NCI-H2107 (cell line): Measurements from ENCODE around the gene COPS9.

Source experiments
- DNase-seq: peaks from one replicate; lab custom pipeline; 2025; lab: John Stamatoyannopoulos, UW

COPS9 gene

GRCh38 chr2:240107477-240107796 lies 28.7 kb downstream of the COPS9 start:
- DNase-seq: no peak

GRCh38 chr2:240106765-240107476 lies 29.2 kb downstream of the COPS9 start:
- DNase-seq: no peak

- DNase-seq: no peak
Measured at GRCh38 chr2:240105982-240106381, 30.1 kb downstream of the COPS9 start.

DNA sequence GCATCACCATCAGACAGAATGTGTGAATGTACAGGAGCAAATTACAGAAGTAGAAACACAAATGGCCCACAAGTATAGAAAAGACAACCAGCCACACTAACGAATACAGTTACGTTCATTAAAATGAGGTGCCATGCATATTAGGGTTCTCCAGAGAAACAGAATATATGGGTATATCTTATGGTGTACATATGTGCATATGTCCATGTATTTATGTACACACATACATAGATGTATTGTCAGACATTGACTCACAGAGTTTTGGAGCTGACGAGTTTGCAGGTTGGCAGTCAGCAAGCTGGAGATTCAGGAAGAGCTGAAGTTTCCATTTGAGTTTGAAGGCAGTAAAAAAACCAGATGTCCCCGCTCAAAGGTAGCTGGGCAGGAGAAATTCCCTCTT lies 33.0 kb downstream of the COPS9 start:
- DNase-seq: no peak

- DNase-seq: no peak
Measured at GRCh38 chr2:240098349-240098748, 37.8 kb downstream of the COPS9 start.

DNA sequence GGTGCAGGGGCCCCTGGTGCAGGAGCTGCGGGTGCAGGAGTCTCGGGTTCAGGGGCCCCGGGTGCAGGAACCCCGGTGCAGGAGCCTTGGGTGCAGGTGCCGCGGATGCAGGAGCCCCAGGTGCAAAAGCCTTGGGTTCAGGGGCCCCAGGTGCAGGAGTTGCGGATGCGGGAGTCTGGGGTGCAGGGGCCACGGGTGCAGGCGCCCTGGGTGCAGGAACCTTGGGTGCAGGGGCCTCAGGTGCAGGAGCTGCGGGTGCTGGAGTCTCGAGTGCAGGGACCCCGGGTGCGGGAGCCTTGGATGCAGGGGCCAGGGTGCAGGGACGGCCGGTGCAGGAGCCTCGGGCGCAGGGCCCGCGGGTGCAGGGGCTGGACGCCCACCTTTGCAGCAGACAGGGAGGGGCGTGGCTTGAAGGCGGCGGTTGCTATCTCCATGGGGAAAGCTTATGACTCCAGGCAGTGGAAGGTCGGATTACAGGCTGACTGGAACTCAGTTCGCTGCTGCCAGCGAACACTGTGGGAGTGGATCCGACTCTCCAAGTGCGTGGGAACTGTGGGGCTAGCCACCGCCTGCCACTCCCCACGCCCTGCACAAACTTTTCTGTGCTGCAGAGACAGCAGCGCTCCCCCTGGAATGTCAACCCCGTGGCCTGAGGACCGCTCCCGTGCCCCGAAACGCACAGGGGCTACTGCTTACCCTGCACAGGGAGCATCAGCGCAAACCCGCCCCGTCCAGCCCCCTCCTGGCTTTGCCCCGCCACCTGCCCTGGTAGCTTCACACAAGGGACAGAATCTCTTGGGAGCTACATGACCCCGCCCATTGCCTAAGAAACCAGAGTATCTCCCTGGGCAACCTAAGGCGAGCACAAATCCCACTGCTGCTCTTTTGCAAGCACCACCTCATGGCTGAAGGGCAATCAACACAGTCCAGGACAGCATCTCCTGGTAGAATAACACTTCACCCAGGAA lies 40.3 kb downstream of the COPS9 start:
- DNase-seq: no peak

GRCh38 chr2:240089306-240089705 lies 46.8 kb downstream of the COPS9 start:
- no peak for DNase-seq

- DNase-seq: no peak
Measured at GRCh38 chr2:240086563-240086962, 49.5 kb downstream of the COPS9 start.
